ENCODE data around the gene NAPA. TPM values are rescaled to one million over a fixed set of nuclear protein-coding genes. Genes with fewer than 3 reads are reported as not detected.

Gene NAPA
- total RNA-seq (2014; rRNA removed; shearing (Covaris generic)) = 82.1 and 98.3 TPM in 2 replicates

- Histone ChIP-seq H3K27me3 (ENCODE audit: control insufficient read depth, insufficient read depth, low read length) (no peaks in the 10 kb centered on the region), H3K36me3 (replicated peaks; ENCODE audit: control insufficient read depth, insufficient read depth, low read length) (no peaks in the 10 kb centered on the region), H3K4me3 (ENCODE audit: insufficient read depth, low read depth, low read length) (peak within 1 kb of the TSS; percentile 74)
- peak; percentile 100 for DNase-seq
These were observed at the start of gene NAPA for GRCh38 chr19:47514869-47515588. NAPA (minus strand) TSS chr19:47515063; CDS start chr19:47514940, 123 bp downstream.

- Histone ChIP-seq H3K4me3 (ENCODE audit: insufficient read depth, low read depth, low read length) (no peak overlapping the region), H3K36me3 (replicated peaks; ENCODE audit: control insufficient read depth, insufficient read depth, low read length) (no peaks in the 10 kb centered on the region), H3K27me3 (ENCODE audit: control insufficient read depth, insufficient read depth, low read length) (no peaks in the 10 kb centered on the region)
- no peak for DNase-seq
These were observed 49.2 kb upstream of the NAPA start for GRCh38 chr19:47564081-47564480.

GRCh38 chr19:47561440-47562057 lies 46.7 kb upstream of the NAPA start:
- no peak for DNase-seq
- no peak overlapping the region for H3K4me3 ChIP-seq (ENCODE audit: insufficient read depth, low read depth, low read length)
- no peaks in the 10 kb centered on the region for H3K36me3 ChIP-seq (replicated peaks; ENCODE audit: control insufficient read depth, insufficient read depth, low read length)
- H3K27me3 ChIP-seq (ENCODE audit: control insufficient read depth, insufficient read depth, low read length) = no peaks in the 10 kb centered on the region

- no peak for DNase-seq
These were observed 46.1 kb upstream of the NAPA start for GRCh38 chr19:47560999-47561398.

GRCh38 chr19:47550129-47550528 lies 35.3 kb upstream of the NAPA start:
- DNase-seq = no peak
- H3K27me3 ChIP-seq (ENCODE audit: control insufficient read depth, insufficient read depth, low read length) = no peaks in the 10 kb centered on the region
- H3K36me3 ChIP-seq (replicated peaks; ENCODE audit: control insufficient read depth, insufficient read depth, low read length) = no peaks in the 10 kb centered on the region
- H3K4me3 ChIP-seq (ENCODE audit: insufficient read depth, low read depth, low read length) = no peak overlapping the region

More at GRCh38 chr19:47560999-47561398, 46.1 kb upstream of the NAPA start:
- no peaks in the 10 kb centered on the region for H3K27me3 ChIP-seq (ENCODE audit: control insufficient read depth, insufficient read depth, low read length)
- no peak overlapping the region for H3K4me3 ChIP-seq (ENCODE audit: insufficient read depth, low read depth, low read length)
- H3K36me3 ChIP-seq (replicated peaks; ENCODE audit: control insufficient read depth, insufficient read depth, low read length) = no peaks in the 10 kb centered on the region

- Histone ChIP-seq H3K4me3 (ENCODE audit: insufficient read depth, low read depth, low read length) (no peak overlapping the region), H3K27me3 (ENCODE audit: control insufficient read depth, insufficient read depth, low read length) (no peaks in the 10 kb centered on the region), H3K36me3 (replicated peaks; ENCODE audit: control insufficient read depth, insufficient read depth, low read length) (no peaks in the 10 kb centered on the region)
- DNase-seq = no peak
These were observed 34.5 kb upstream of the NAPA start for GRCh38 chr19:47549261-47549862.

GRCh38 chr19:47547199-47547598 lies 32.3 kb upstream of the NAPA start:
- H3K36me3 ChIP-seq (replicated peaks; ENCODE audit: control insufficient read depth, insufficient read depth, low read length) = no peaks in the 10 kb centered on the region
- H3K4me3 ChIP-seq (ENCODE audit: insufficient read depth, low read depth, low read length) = no peak overlapping the region
- no peak for DNase-seq
- no peaks in the 10 kb centered on the region for H3K27me3 ChIP-seq (ENCODE audit: control insufficient read depth, insufficient read depth, low read length)

- Histone ChIP-seq H3K36me3 (replicated peaks; ENCODE audit: control insufficient read depth, insufficient read depth, low read length) (no peaks in the 10 kb centered on the region), H3K4me3 (ENCODE audit: insufficient read depth, low read depth, low read length) (no peak overlapping the region), H3K27me3 (ENCODE audit: control insufficient read depth, insufficient read depth, low read length) (no peaks in the 10 kb centered on the region)
- DNase-seq = peak; percentile 67
These were observed 30.4 kb upstream of the NAPA start for GRCh38 chr19:47545061-47545948.

GRCh38 chr19:47544476-47544875 lies 29.6 kb upstream of the NAPA start:
- H3K27me3 ChIP-seq (ENCODE audit: control insufficient read depth, insufficient read depth, low read length) = no peaks in the 10 kb centered on the region
- DNase-seq = no peak
- no peaks in the 10 kb centered on the region for H3K36me3 ChIP-seq (replicated peaks; ENCODE audit: control insufficient read depth, insufficient read depth, low read length)
- no peak overlapping the region for H3K4me3 ChIP-seq (ENCODE audit: insufficient read depth, low read depth, low read length)

GRCh38 chr19:47544075-47544474 lies 29.2 kb upstream of the NAPA start:
- no peaks in the 10 kb centered on the region for H3K27me3 ChIP-seq (ENCODE audit: control insufficient read depth, insufficient read depth, low read length)
- H3K4me3 ChIP-seq (ENCODE audit: insufficient read depth, low read depth, low read length) = no peak overlapping the region
- DNase-seq = peak; percentile 51
- no peaks in the 10 kb centered on the region for H3K36me3 ChIP-seq (replicated peaks; ENCODE audit: control insufficient read depth, insufficient read depth, low read length)

- DNase-seq = no peak
- no peaks in the 10 kb centered on the region for H3K36me3 ChIP-seq (replicated peaks; ENCODE audit: control insufficient read depth, insufficient read depth, low read length)
- H3K27me3 ChIP-seq (ENCODE audit: control insufficient read depth, insufficient read depth, low read length) = no peaks in the 10 kb centered on the region
- no peak overlapping the region for H3K4me3 ChIP-seq (ENCODE audit: insufficient read depth, low read depth, low read length)
These were observed 27.2 kb upstream of the NAPA start for GRCh38 chr19:47542030-47542475.

GRCh38 chr19:47541518-47541917 lies 26.7 kb upstream of the NAPA start:
- H3K36me3 ChIP-seq (replicated peaks; ENCODE audit: control insufficient read depth, insufficient read depth, low read length) = no peaks in the 10 kb centered on the region
- H3K27me3 ChIP-seq (ENCODE audit: control insufficient read depth, insufficient read depth, low read length) = no peaks in the 10 kb centered on the region
- DNase-seq = no peak
- no peak overlapping the region for H3K4me3 ChIP-seq (ENCODE audit: insufficient read depth, low read depth, low read length)

GRCh38 chr19:47540748-47541147 lies 25.9 kb upstream of the NAPA start:
- DNase-seq = peak; percentile 86
- Histone ChIP-seq H3K27me3 (ENCODE audit: control insufficient read depth, insufficient read depth, low read length) (no peaks in the 10 kb centered on the region), H3K36me3 (replicated peaks; ENCODE audit: control insufficient read depth, insufficient read depth, low read length) (no peaks in the 10 kb centered on the region), H3K4me3 (ENCODE audit: insufficient read depth, low read depth, low read length) (no peak overlapping the region)

GRCh38 chr19:47539747-47540311 lies 25.0 kb upstream of the NAPA start:
- no peak for DNase-seq
- Histone ChIP-seq H3K4me3 (ENCODE audit: insufficient read depth, low read depth, low read length) (no peak overlapping the region), H3K36me3 (replicated peaks; ENCODE audit: control insufficient read depth, insufficient read depth, low read length) (no peaks in the 10 kb centered on the region), H3K27me3 (ENCODE audit: control insufficient read depth, insufficient read depth, low read length) (no peaks in the 10 kb centered on the region)
